Measurements from ENCODE around the gene ARHGAP40. TPM values are rescaled to one million over a fixed set of nuclear protein-coding genes. Genes with fewer than 3 reads are reported as not detected.

Gene ARHGAP40
- total RNA-seq = not detected

GRCh38 chr20:38601216-38602184, at the start of gene ARHGAP40:
ARHGAP40 (plus strand) TSS chr20:38601809.

DNA sequence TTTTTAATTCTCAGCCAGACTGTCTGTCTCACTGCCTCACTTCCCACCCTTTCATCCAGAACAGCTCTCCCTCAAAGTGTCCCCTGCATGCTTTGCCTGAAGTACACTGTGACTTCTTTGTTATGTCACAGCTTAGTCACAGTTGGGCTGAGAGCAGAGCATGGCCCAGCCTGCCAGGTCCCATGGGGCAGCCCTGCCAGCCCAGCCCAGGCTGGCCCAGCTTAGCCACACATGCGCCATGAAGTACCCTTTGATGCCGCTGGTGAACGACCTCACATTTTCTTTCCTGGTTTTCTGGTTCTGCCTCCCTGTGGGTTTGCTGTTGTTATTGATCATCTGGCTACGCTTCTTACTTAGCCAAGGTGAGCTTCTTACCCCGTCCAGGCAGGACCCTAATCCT, 20.6 kb upstream of the ARHGAP40 start, which contains the start of gene ADIG:
TSS of gene ADIG (plus strand) at position 185 of the 400 bp plus-strand sequence. CDS start at position 239, 54 bp downstream.

Other genes with a start within 250 kb of the ARHGAP40 start
- 6.9 TPM for gene SNHG17, start 166.5 kb upstream of the ARHGAP40 start, total RNA-seq
- gene RALGAPB, start 129.0 kb upstream of the ARHGAP40 start, total RNA-seq = 49.6 TPM
- gene ADIG, start 20.6 kb upstream of the ARHGAP40 start, total RNA-seq = not detected
- 34.4 TPM for gene SLC32A1, start 122.7 kb downstream of the ARHGAP40 start, total RNA-seq
- 9.0 TPM for gene ACTR5, start 146.7 kb downstream of the ARHGAP40 start, total RNA-seq
- 19.6 TPM for gene PPP1R16B, start 203.9 kb downstream of the ARHGAP40 start, total RNA-seq

Measured in diencephalon (tissue), 1 donor.